Fibroblast of skin of back (primary cell): ENCODE results near the gene COMMD10. TPM values are rescaled to one million over a fixed set of nuclear protein-coding genes. Genes with fewer than 3 reads are reported as not detected.
"Not testable (repeated sequence)": the region's sequence is repeated elsewhere in the genome, so short reads cannot be mapped to it uniquely, and the experiment has no call there.

Experiments
- DNase-seq: peaks from one replicate; pipeline ENCODE4 v3.0.0-alpha.2; 2013
- polyA plus RNA-seq, 2 experiments: library from polyadenylated mRNA; unstranded; fragments of 120-200 nt; gene quantifications; one replicate each; pipeline ENCODE4 v1.2.1, GENCODE V29; 2013; ENCODE audit not compliant: insufficient read length in 2 of 2

COMMD10 gene
- polyA plus RNA-seq (2013, experiment 1 of 2; ENCODE audit: insufficient read length), result 21.6 TPM
- 23.1 TPM for polyA plus RNA-seq (2013, experiment 2 of 2; ENCODE audit: insufficient read length)

DNA sequence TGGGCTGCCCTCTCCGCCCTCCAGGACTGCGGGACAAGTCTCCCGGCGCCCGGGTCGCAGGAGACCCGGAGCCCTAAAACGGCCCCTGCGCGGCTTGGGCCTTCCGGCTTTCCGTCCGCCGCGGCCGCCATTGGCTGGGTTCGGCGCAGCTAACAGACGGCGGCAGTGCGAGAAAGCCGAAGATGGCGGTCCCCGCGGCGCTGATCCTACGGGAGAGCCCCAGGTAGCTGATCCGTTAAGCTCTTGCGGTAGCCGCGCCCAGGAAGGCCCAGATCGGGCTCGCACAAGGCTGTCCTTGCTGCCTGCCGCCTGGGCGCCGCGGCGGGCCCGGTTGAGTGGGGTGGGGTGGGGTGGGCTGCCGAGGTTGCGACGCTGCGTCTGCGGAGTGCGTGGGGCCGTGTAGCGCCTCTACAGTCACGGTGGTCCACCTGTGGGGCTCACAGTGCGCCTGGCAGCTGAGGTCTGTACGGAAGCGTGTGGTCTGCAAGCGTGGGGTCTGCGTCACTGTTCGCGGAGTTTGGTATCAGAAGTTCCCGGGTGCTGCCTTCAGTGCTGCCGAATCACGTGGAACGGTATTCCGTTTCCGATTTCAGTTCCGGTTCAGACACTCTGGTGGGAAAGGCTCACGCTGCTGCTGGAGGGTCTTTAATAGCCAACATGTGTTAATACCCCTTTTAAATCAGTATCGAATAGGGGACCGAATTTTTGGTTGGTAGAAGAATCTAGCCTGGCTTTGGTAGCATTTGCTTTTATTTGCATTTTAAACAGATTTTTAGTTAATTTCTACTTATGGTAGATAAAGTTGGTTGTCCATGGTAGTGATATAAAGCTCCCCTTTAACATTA, at the start of gene COMMD10:
TSS of gene COMMD10 (plus strand) at position 155 of the 845 bp plus-strand sequence.
- peak; percentile 82 for DNase-seq

DNA sequence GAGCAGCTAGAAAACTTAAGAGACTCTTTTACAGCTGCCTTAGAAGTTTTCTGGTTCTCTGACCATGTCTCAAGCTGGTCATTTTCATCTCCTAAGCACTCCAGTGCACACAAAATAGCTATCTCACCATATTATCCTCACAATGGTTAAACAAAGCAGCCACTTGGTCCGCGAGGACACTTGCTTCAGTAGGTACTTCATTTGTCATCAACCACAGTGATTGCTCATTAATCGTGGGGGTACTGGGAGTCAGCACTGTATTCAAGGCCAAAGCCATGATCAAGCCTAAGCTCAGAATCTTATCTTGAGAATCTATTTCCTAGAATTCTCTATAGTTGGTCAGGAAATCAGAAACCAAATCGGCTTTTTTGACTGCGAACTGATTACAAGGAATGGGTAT, 49.7 kb upstream of the COMMD10 start:
- DNase-seq, result no peak

DNA sequence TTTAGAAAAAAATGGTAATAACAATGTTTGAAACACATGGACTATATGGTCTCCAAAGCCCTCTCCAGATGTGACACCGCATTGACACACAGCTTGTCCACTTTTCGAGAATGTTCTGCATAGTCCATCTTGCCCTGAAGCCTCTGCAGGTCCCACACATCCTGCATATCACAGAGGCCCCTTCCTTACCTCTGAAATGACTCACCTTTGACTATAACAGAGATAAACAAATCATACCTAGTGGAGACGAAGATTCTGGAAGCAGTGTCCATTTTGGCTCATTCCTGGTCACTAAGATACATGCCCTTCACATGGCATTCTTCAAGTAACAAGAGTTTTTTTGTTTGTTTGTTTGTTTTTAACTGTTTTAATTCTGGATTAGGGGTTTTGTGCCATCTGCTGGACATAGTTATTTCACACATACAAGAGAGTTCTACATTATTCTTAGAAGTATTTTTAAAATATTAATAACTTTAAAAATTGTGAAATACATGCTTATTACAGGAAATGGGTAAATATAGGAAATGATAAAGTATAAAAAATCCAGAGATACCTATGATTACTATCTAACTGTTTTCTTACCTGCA, 47.5 kb upstream of the COMMD10 start:
- no peak for DNase-seq

- no peak for DNase-seq
Observed at GRCh38 chr5:116038817-116039216, 46.0 kb upstream of the COMMD10 start.

GRCh38 chr5:116042375-116042774, 42.5 kb upstream of the COMMD10 start:
- no peak for DNase-seq

GRCh38 chr5:116044073-116044472, 40.8 kb upstream of the COMMD10 start:
- DNase-seq, result no peak

- DNase-seq, result no peak
Observed at GRCh38 chr5:116045821-116046220, 39.0 kb upstream of the COMMD10 start.

- no peak for DNase-seq
Observed at GRCh38 chr5:116046261-116046660, 38.6 kb upstream of the COMMD10 start.

- no peak for DNase-seq
Observed at GRCh38 chr5:116046823-116047222, 38.0 kb upstream of the COMMD10 start.

- no peak for DNase-seq
Observed at GRCh38 chr5:116058346-116058936, 26.4 kb upstream of the COMMD10 start.

DNA sequence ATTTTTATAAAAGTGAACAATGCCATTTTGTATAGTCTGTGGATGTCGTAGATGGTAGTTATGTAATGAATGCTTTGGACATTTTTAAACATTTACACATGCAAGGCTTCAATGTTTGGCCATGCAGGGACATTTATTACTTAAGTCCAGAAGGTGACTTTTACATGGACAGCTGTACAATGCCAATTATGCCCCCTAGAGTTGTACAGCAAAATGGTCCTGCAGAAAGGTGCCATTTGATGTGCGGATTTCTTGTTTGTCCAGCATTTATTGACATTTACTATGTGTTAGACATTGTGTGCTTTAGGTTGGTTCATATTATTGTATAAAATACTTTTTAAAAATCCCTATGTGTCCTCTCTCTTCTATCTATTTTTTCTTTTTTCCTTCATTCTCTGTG, 22.5 kb upstream of the COMMD10 start:
- DNase-seq, result no peak

DNA sequence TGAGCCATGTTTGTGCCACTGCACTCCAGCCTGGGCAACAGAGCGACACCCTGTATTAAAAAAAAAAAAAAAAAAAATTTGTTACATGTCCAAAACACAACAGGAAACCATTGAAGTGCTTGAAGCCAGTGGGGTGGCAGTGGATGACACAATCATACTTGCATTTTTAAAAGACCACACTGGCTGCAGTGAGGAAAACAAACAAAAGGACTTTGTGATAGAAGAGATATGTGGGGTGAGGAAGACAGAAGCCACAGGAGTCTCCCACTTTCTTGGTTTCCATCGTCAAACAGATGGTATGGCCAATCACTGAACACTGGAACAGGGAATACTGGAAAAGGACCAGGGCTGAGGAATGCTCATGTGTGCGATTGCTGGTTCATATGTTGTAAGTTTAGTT, 20.9 kb upstream of the COMMD10 start:
- DNase-seq, result peak; percentile 23

DNA sequence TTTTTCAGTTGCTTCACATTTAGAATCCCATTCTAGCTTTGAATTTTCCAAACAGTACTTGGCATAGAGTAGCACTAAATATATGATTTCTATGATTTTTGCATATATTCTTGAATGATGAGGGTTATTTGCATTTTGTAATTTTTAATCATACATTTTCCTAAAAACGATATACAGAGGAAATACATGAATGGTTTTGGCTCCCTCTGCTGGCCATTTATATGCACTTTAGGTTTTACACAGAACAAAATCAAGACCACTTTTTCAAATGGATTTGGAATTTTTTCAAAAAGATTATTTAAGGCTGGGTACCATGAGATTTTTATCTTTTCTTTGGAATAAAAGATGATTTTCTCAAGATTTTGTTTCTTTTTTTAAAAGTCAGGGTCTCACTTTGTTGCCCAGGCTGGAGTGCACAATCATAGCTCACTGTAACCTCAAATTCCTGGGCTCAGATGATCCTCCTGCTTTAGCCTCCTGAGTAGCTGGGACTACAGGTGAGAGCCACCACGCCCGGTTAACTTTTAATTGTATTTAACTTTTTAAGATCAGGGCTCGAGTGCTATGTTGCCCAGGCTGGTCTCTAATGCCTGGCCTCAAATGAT, 16.7 kb upstream of the COMMD10 start:
- peak; percentile 56 for DNase-seq

- no peak for DNase-seq
Observed at GRCh38 chr5:116071211-116071610, 13.6 kb upstream of the COMMD10 start.

DNA sequence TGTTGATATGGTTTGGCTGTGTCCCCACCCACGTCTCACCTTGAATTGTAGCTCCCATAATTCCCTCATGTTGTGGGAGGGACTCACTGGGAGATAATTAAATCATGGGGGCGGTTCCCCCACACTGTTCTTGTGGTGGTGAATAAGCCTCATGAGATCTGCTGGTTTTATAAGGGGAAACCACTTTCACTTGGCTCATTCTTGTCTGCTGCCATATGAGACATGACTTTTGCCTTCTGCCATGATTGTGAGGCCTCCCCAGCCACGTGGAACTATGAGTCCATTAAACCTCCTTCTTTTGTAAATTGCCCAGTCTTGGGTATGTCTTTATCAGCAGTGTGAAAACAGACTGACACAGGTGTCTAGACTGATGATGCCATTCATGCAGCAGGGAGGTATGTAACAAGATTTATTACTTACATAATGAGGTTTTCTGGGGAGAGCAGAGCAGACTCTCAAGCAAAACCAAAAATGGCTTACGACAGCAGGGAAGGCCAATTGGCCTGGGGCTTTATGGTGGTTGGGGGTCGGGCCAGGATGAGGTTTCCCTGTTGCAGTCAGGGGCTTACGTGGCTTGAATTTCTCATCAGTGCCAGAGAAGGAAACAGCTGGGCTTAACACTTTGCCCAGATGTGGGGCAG, 9.5 kb upstream of the COMMD10 start:
- no peak for DNase-seq

DNA sequence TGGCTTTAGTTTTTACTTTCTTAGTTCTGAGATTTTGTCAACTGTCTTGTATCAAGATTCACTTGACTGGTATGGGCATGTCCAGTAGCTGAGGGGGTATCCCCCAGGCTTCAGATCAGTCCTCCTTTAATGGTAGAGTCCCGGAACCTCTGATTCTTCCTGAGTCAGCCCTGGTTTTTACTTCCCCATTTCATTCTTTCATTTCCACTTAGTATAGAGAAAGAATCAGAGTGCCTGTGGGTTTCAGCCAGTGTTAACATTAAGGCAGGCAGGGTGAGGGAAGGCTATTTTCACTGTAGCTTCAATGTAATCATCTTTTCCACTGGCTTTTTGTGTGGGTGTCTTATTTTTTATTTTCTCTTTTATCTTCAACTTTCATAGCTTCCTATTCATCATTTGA, 8.3 kb upstream of the COMMD10 start:
- no peak for DNase-seq

DNA sequence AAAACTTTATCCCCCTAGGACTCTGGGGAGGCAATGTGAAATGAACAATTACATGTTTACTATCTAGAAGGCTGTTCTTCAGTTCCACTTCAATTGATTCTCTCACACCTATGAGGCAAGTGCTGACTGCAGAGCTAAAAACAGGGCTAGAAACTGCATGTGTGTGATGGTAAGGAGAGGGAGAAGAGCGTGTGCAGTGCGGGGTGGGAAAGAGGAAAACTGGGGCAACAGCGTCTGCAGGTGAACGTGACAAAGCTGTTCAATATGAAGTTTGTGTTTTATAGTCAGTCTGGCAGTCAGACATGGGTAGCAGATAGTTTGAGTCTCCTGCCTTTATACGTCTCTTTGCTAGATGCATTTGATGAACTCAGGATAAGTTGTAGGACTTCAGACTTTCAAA, 6.6 kb upstream of the COMMD10 start:
- DNase-seq, result no peak

DNA sequence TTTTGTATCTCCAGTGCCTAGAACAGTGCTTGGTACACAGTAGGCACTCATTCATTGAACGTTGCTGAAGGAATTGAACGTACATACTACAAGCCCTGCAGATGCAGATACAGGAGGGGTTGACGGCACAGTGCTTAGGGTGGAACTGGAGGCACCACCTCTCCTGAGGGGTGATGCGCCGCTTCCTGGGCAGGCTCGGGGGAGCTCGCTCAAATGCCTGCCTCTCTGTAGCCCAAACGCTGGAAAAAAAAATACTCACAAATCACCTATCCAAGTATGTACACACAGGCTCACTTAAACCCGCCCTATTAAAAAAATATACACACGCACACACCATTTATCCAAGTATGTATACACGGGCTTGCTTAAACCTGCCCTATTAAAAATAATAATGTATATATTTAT, 536 bp upstream of the COMMD10 start:
- peak; percentile 18 for DNase-seq

GRCh38 chr5:116086309-116086708, 1.5 kb downstream of the COMMD10 start:
- not testable (repeated sequence) for DNase-seq

GRCh38 chr5:116088062-116088461, 3.2 kb downstream of the COMMD10 start:
- DNase-seq, result no peak

GRCh38 chr5:116090302-116090701, 5.5 kb downstream of the COMMD10 start:
- no peak for DNase-seq

- DNase-seq, result no peak
Observed at GRCh38 chr5:116091416-116091815, 6.6 kb downstream of the COMMD10 start.

GRCh38 chr5:116097301-116097700, 12.5 kb downstream of the COMMD10 start:
- peak; percentile 30 for DNase-seq
